ENCODE data around the gene TFCP2L1.

TFCP2L1 gene

GRCh38 chr2:121219866-121220265 is 65.1 kb downstream of the TFCP2L1 start:
- POLR2A ChIA-PET, result no interaction called here
- CTCF ChIA-PET, result interaction anchor here (0.5 kb wide), 1 partner anchor 602 kb away, joined by 5 read pairs; no protein-coding TSS in a partner anchor
- no peak for TF ChIP-seq CTCF (IDR thresholded peaks at IDR 0.05; ENCODE audit: insufficient read depth, low read length, missing control alignments)
- H3K4me3 ChIP-seq (ENCODE audit: low read depth, low read length), result no peak overlapping the region
- DNase-seq (ENCODE audit: low read depth, low spot score), result no peak

- TF ChIP-seq CTCF (IDR thresholded peaks at IDR 0.05; ENCODE audit: insufficient read depth, low read length, missing control alignments), result no peak
- CTCF ChIA-PET, result no interaction called here
- DNase-seq (ENCODE audit: low read depth, low spot score), result no peak
- POLR2A ChIA-PET, result interaction anchor here (0.6 kb wide), 1 partner anchor 28 kb away, joined by 3 read pairs; no protein-coding TSS in a partner anchor
- H3K4me3 ChIP-seq (ENCODE audit: low read depth, low read length), result no peak overlapping the region
Observed at GRCh38 chr2:121218386-121218938, 66.5 kb downstream of the TFCP2L1 start.

- no peak for TF ChIP-seq CTCF (IDR thresholded peaks at IDR 0.05; ENCODE audit: insufficient read depth, low read length, missing control alignments)
- DNase-seq (ENCODE audit: low read depth, low spot score), result no peak
- POLR2A ChIA-PET, result no interaction called here
- CTCF ChIA-PET, result interaction anchor here (0.9 kb wide), 1 partner anchor 133 kb away, joined by 3 read pairs; no protein-coding TSS in a partner anchor
- no peak overlapping the region for H3K4me3 ChIP-seq (ENCODE audit: low read depth, low read length)
Observed at GRCh38 chr2:121217627-121218026, 67.4 kb downstream of the TFCP2L1 start.

- POLR2A ChIA-PET, result no interaction called here
Observed at GRCh38 chr2:121214296-121214695, 70.7 kb downstream of the TFCP2L1 start.

GRCh38 chr2:121213386-121213785 is 71.6 kb downstream of the TFCP2L1 start:
- ChIA-PET CTCF (no interaction called here), POLR2A (no interaction called here)
- no peak for TF ChIP-seq CTCF (IDR thresholded peaks at IDR 0.05; ENCODE audit: insufficient read depth, low read length, missing control alignments)
- no peak overlapping the region for H3K4me3 ChIP-seq (ENCODE audit: low read depth, low read length)
- DNase-seq (ENCODE audit: low read depth, low spot score), result no peak

More at GRCh38 chr2:121214296-121214695, 70.7 kb downstream of the TFCP2L1 start:
- DNase-seq (ENCODE audit: low read depth, low spot score), result no peak
- TF ChIP-seq CTCF (IDR thresholded peaks at IDR 0.05; ENCODE audit: insufficient read depth, low read length, missing control alignments), result no peak
- CTCF ChIA-PET, result no interaction called here
- H3K4me3 ChIP-seq (ENCODE audit: low read depth, low read length), result no peak overlapping the region

- POLR2A ChIA-PET, result no interaction called here
- H3K4me3 ChIP-seq (ENCODE audit: low read depth, low read length), result no peak overlapping the region
- CTCF ChIA-PET, result no interaction called here
- DNase-seq (ENCODE audit: low read depth, low spot score), result no peak
- TF ChIP-seq CTCF (IDR thresholded peaks at IDR 0.05; ENCODE audit: insufficient read depth, low read length, missing control alignments), result no peak
Observed at GRCh38 chr2:121212661-121213325, 72.2 kb downstream of the TFCP2L1 start.

Data from AG04449 (cell line).